ENCODE data around the gene MATCAP1. TPM values are rescaled to one million over a fixed set of nuclear protein-coding genes. Genes with fewer than 3 reads are reported as not detected.

MATCAP1 gene
- polyA plus RNA-seq, 1 donor from 2014 or later = 323 TPM

DNA sequence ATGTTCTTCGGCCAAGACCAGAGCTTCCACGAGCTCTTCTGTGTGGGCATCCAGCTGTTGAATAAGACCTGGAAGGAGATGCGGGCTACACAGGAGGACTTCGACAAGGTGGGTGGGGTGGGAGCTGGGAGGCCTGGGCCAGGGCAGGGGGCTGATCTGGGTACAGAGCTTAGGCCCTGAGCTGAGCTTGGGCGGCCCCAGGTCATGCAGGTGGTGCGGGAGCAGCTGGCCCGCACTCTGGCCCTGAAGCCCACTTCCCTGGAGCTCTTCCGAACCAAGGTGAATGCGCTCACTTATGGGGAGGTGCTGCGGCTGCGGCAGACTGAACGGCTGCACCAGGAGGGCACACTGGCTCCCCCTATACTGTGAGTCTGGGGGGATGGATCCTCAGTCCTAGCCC lies 18.7 kb upstream of the MATCAP1 start:
- Histone ChIP-seq H2AFZ (ENCODE audit: low read depth, low read length) (no peak overlapping the region), H3K27ac (ENCODE audit: low read length) (no peak overlapping the region), H3K27me3 (ENCODE audit: insufficient read depth, low read depth, low read length) (no peaks in the 10 kb centered on the region), H3K79me2 (replicated peaks; ENCODE audit: insufficient read depth, low read length) (no peaks in the 10 kb centered on the region), H3K36me3 (ENCODE audit: insufficient read depth, low read length) (no peaks in the 10 kb centered on the region), H3K4me2 (ENCODE audit: low read length) (no peak overlapping the region), H3K4me3 (ENCODE audit: low read length) (no peak overlapping the region), H3K9me2 (ENCODE audit: insufficient read depth, low read length) (no peaks in the 10 kb centered on the region), H3F3A (ENCODE audit: insufficient read depth, low read length, poor library complexity, severe bottlenecking) (no peaks in the 10 kb centered on the region), H3K9ac (ENCODE audit: low read length) (no peak overlapping the region), H3K9me3 (ENCODE audit: low read length) (no peaks in the 10 kb centered on the region), H4K20me1 (ENCODE audit: insufficient read depth) (no peaks in the 10 kb centered on the region)
- TF ChIP-seq EZH2 (IDR thresholded peaks at IDR 0.05; ENCODE audit: borderline replicate concordance, insufficient read depth, low read length, poor library complexity, severe bottlenecking) (no peak), TAF1 (IDR thresholded peaks at IDR 0.05; ENCODE audit: low read depth) (no peak), MXI1 (conservative IDR thresholded peaks at IDR 0.05; ENCODE audit: poor library complexity, severe bottlenecking) (no peak), RAD21 (conservative IDR thresholded peaks at IDR 0.05) (no peak), EP300 (conservative IDR thresholded peaks at IDR 0.05; ENCODE audit: poor library complexity, severe bottlenecking) (no peak), POLR2AphosphoS5 (IDR thresholded peaks at IDR 0.05) (no peak), SMC3 (conservative IDR thresholded peaks at IDR 0.05; ENCODE audit: poor library complexity) (no peak)
- TF ChIP-seq, protein P1, sequence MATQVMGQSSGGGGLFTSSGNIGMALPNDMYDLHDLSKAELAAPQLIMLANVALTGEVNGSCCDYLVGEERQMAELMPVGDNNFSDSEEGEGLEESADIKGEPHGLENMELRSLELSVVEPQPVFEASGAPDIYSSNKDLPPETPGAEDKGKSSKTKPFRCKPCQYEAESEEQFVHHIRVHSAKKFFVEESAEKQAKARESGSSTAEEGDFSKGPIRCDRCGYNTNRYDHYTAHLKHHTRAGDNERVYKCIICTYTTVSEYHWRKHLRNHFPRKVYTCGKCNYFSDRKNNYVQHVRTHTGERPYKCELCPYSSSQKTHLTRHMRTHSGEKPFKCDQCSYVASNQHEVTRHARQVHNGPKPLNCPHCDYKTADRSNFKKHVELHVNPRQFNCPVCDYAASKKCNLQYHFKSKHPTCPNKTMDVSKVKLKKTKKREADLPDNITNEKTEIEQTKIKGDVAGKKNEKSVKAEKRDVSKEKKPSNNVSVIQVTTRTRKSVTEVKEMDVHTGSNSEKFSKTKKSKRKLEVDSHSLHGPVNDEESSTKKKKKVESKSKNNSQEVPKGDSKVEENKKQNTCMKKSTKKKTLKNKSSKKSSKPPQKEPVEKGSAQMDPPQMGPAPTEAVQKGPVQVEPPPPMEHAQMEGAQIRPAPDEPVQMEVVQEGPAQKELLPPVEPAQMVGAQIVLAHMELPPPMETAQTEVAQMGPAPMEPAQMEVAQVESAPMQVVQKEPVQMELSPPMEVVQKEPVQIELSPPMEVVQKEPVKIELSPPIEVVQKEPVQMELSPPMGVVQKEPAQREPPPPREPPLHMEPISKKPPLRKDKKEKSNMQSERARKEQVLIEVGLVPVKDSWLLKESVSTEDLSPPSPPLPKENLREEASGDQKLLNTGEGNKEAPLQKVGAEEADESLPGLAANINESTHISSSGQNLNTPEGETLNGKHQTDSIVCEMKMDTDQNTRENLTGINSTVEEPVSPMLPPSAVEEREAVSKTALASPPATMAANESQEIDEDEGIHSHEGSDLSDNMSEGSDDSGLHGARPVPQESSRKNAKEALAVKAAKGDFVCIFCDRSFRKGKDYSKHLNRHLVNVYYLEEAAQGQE (IDR thresholded peaks at IDR 0.05; ENCODE audit: borderline replicate concordance) = no peak
- TF ChIP-seq, protein P2, sequence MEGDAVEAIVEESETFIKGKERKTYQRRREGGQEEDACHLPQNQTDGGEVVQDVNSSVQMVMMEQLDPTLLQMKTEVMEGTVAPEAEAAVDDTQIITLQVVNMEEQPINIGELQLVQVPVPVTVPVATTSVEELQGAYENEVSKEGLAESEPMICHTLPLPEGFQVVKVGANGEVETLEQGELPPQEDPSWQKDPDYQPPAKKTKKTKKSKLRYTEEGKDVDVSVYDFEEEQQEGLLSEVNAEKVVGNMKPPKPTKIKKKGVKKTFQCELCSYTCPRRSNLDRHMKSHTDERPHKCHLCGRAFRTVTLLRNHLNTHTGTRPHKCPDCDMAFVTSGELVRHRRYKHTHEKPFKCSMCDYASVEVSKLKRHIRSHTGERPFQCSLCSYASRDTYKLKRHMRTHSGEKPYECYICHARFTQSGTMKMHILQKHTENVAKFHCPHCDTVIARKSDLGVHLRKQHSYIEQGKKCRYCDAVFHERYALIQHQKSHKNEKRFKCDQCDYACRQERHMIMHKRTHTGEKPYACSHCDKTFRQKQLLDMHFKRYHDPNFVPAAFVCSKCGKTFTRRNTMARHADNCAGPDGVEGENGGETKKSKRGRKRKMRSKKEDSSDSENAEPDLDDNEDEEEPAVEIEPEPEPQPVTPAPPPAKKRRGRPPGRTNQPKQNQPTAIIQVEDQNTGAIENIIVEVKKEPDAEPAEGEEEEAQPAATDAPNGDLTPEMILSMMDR (IDR thresholded peaks at IDR 0.05; ENCODE audit: poor library complexity, severe bottlenecking) = no peak

DNA sequence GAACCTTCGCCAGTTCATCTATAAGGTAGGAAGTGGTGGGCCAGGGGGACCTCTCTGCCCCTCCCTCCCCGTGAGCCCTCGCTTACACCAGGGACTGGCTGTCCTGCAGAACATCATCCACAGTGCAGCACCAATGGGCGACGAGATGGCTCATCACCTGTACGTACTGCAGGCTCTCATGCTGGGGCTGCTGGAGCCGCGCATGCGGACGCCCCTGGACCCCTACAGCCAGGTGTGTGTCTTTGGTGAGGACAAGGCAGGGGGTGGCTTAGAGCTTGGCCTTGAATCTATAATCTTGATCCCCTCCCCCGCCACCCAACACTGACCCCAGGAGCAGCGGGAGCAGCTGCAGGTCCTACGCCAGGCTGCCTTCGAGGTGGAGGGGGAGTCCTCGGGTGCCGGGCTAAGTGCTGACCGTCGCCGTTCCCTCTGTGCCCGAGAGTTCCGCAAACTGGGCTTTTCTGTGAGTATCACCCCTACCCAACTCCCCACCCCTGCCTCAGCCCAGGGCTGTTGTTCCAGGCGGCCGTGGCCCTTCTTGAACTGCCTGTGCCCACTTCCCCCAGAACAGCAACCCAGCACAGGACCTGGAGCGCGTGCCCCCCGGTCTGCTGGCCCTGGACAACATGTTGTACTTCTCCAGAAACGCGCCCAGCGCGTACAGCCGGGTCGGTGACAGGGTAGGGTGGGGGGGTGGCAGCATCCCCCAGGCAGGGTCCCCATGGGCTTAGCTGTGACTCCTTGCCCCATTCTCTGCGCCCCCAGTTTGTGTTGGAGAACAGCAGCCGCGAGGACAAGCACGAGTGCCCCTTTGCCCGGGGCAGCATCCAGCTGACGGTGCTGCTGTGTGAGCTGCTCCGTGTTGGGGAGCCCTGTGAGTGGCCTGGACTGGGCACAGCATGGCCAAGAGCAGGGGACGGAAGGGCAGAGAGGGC lies 17.9 kb upstream of the MATCAP1 start:
- Histone ChIP-seq H3K9ac (ENCODE audit: low read length) (no peak overlapping the region), H3K4me3 (ENCODE audit: low read length) (no peak overlapping the region), H3K27me3 (ENCODE audit: insufficient read depth, low read depth, low read length) (no peaks in the 10 kb centered on the region), H2AFZ (ENCODE audit: low read depth, low read length) (no peak overlapping the region), H3K36me3 (ENCODE audit: insufficient read depth, low read length) (no peaks in the 10 kb centered on the region), H4K20me1 (ENCODE audit: insufficient read depth) (no peaks in the 10 kb centered on the region), H3K9me2 (ENCODE audit: insufficient read depth, low read length) (no peaks in the 10 kb centered on the region), H3K9me3 (ENCODE audit: low read length) (no peaks in the 10 kb centered on the region), H3K4me2 (ENCODE audit: low read length) (no peak overlapping the region), H3K79me2 (replicated peaks; ENCODE audit: insufficient read depth, low read length) (no peaks in the 10 kb centered on the region), H3K27ac (ENCODE audit: low read length) (no peak overlapping the region), H3F3A (ENCODE audit: insufficient read depth, low read length, poor library complexity, severe bottlenecking) (no peaks in the 10 kb centered on the region)
- TF ChIP-seq, protein P2 (IDR thresholded peaks at IDR 0.05; ENCODE audit: poor library complexity, severe bottlenecking) = no peak
- TF ChIP-seq TAF1 (IDR thresholded peaks at IDR 0.05; ENCODE audit: low read depth) = no peak
- no peak for TF ChIP-seq EZH2 (IDR thresholded peaks at IDR 0.05; ENCODE audit: borderline replicate concordance, insufficient read depth, low read length, poor library complexity, severe bottlenecking)
- TF ChIP-seq EP300 (conservative IDR thresholded peaks at IDR 0.05; ENCODE audit: poor library complexity, severe bottlenecking) = no peak
